ENCODE data around the gene LPP. TPM values are rescaled to one million over a fixed set of nuclear protein-coding genes. Genes with fewer than 3 reads are reported as not detected.
A peak's percentile ranks its signal among the peaks of the same experiment; 100 is the strongest.

The LPP gene
- polyA plus RNA-seq, 1 donor (not counting 4 experiments of a cell fraction or from before 2014, with no cell fraction given) = 16.0 TPM

DNA sequence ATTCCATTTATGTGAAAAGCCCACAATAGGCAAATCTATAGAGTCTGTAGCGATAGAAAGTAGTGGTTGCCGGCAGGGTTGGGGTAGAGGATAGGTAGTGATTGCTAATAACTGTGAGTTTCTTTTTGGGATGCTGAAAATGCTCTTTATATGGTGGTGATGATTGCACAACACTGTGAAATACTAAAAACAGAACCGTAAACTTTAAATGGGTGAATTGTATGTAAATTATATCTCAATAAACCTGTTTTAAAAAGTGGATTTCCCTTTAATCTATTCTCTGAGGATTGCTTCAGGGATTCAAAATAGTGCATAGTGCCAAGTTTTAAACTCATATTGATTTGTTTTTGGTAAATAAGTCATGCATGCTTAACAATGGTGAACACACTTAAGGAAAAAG is 140.2 kb downstream of the LPP start:
- Histone ChIP-seq H2AFZ (ENCODE audit: control insufficient read depth, low read length) (no peak overlapping the region), H3K9me1 (ENCODE audit: control insufficient read depth, extremely low read depth, insufficient read depth, low read length) (no peaks in the 10 kb centered on the region), H3K4me2 (ENCODE audit: control insufficient read depth, extremely low read depth, insufficient read depth, low read depth, low read length) (peak overlapping the region; percentile 90), H3K79me2 (ENCODE audit: control insufficient read depth, insufficient read depth, low read length) (peaks cover 17% of the 10 kb centered on the region), H3K36me3 (ENCODE audit: control insufficient read depth in 2 of 2, extremely low read depth in 1 of 2, insufficient read depth in 2 of 2, low read length in 2 of 2) (peaks cover 2 to 5% of the 10 kb centered on the region in 2 experiments), H3K27me3 (ENCODE audit: control insufficient read depth, extremely low read depth, insufficient read depth, low read length) (no peaks in the 10 kb centered on the region), H4K20me1 (ENCODE audit: control insufficient read depth, extremely low read depth, insufficient read depth, low read length) (no peaks in the 10 kb centered on the region), H3K4me3 (ENCODE audit: control insufficient read depth in 2 of 3, extremely low read depth in 1 of 3, insufficient read depth in 2 of 3, low read depth in 1 of 3, low read length in 3 of 3) (peak overlapping the region in 1 of 3 experiments; percentile 34), H3K27ac (ENCODE audit: control insufficient read depth, insufficient read depth, low read length) (peak overlapping the region; percentile 83), H3K9me3 (ENCODE audit: control insufficient read depth, low read depth, low read length) (no peaks in the 10 kb centered on the region), H3K9ac (ENCODE audit: control insufficient read depth, extremely low read depth, insufficient read depth, low read length) (peak overlapping the region; percentile 56), H3K4me1 (ENCODE audit: control insufficient read depth, extremely low read depth, insufficient read depth, low read length) (peaks cover 46% of the 10 kb centered on the region)
- DNase-seq (ENCODE audit: low read depth, low spot score) = no peak
- TF ChIP-seq CTCF (optimal IDR thresholded peaks at IDR 0.05 in 1 of 3, IDR thresholded peaks at IDR 0.05 in 1 of 3, conservative IDR thresholded peaks at IDR 0.05 in 1 of 3; ENCODE audit: extremely low read depth in 1 of 3, insufficient read depth in 2 of 3, low read length in 3 of 3) = no peak
- no peak for TF ChIP-seq EZH2 (IDR thresholded peaks at IDR 0.05; ENCODE audit: low read length)
- FAIRE-seq = no peak
- dilution Hi-C loops (cut with MboI; ENCODE audit: extremely low pct_ligation_motif_present, low sequenced_read_pairs) = no loop called here

DNA sequence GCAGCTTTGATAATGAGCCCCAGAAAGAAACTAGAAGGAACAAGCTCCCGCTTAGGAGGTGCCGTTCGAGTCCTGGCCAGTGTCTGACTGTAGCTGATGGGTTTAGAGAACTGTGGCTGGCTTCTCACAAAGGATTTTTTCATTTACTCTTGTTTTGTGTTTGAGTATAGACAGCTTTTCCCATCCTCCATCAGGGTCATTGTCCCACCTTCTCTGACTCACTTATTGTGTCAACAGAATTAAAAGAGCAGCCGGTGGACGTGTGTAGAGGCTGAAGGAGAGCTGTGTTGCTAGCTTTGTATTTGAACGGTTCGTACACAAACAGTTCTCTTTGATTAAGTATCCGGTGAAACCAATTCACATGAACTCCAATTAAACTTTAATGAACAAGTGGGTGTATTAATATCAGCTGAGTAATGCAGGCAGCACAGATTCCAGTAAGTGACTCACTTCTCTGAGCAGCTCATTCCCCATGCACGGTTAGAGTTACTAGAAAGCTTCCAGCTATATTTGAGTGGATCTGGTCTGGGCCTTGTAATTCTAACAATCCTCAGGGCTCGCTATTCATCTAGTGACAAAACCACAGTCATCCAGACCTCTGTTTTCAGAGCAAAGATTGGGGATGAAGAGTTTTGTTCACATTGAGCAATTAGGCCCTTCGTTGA is 141.0 kb downstream of the LPP start:
- no peak for TF ChIP-seq EZH2 (IDR thresholded peaks at IDR 0.05; ENCODE audit: low read length)
- no peak for TF ChIP-seq CTCF (optimal IDR thresholded peaks at IDR 0.05 in 1 of 3, IDR thresholded peaks at IDR 0.05 in 1 of 3, conservative IDR thresholded peaks at IDR 0.05 in 1 of 3; ENCODE audit: extremely low read depth in 1 of 3, insufficient read depth in 2 of 3, low read length in 3 of 3)
- Histone ChIP-seq H3K4me1 (ENCODE audit: control insufficient read depth, extremely low read depth, insufficient read depth, low read length) (peaks cover 52% of the 10 kb centered on the region), H3K36me3 (ENCODE audit: control insufficient read depth in 2 of 2, extremely low read depth in 1 of 2, insufficient read depth in 2 of 2, low read length in 2 of 2) (peaks cover 2 to 5% of the 10 kb centered on the region in 2 experiments), H3K9ac (ENCODE audit: control insufficient read depth, extremely low read depth, insufficient read depth, low read length) (peak overlapping the region; percentile 56), H3K4me3 (ENCODE audit: control insufficient read depth in 2 of 3, extremely low read depth in 1 of 3, insufficient read depth in 2 of 3, low read depth in 1 of 3, low read length in 3 of 3) (peak overlapping the region in 2 of 3 experiments; percentile 34 to 41), H2AFZ (ENCODE audit: control insufficient read depth, low read length) (peak overlapping the region; percentile 35), H3K9me1 (ENCODE audit: control insufficient read depth, extremely low read depth, insufficient read depth, low read length) (no peaks in the 10 kb centered on the region), H3K79me2 (ENCODE audit: control insufficient read depth, insufficient read depth, low read length) (peaks cover 15% of the 10 kb centered on the region), H3K4me2 (ENCODE audit: control insufficient read depth, extremely low read depth, insufficient read depth, low read depth, low read length) (peak overlapping the region; percentile 90), H3K9me3 (ENCODE audit: control insufficient read depth, low read depth, low read length) (no peaks in the 10 kb centered on the region), H3K27me3 (ENCODE audit: control insufficient read depth, extremely low read depth, insufficient read depth, low read length) (no peaks in the 10 kb centered on the region), H4K20me1 (ENCODE audit: control insufficient read depth, extremely low read depth, insufficient read depth, low read length) (no peaks in the 10 kb centered on the region), H3K27ac (ENCODE audit: control insufficient read depth, insufficient read depth, low read length) (peak overlapping the region; percentile 83)
- DNase-seq (ENCODE audit: low read depth, low spot score) (peak; percentile 26), FAIRE-seq (peak; percentile 84)
- dilution Hi-C loops (cut with MboI; ENCODE audit: extremely low pct_ligation_motif_present, low sequenced_read_pairs) = no loop called here

Data from keratinocyte (primary cell).